Stimulated activated CD8-positive, alpha-beta memory T cell treated with anti-CD3 and anti-CD28 coated beads, Interleukin-12 subunit alpha, Interleukin-12 subunit beta, amount 100 ng/mL, for 24 hours (primary cell): ENCODE results near the gene TEX10.

Source experiments
- DNase-seq: peaks from one replicate; pipeline ENCODE4 v3.0.0-alpha.2; 2020; ENCODE audit errors: extremely low read depth

TEX10 gene

DNA sequence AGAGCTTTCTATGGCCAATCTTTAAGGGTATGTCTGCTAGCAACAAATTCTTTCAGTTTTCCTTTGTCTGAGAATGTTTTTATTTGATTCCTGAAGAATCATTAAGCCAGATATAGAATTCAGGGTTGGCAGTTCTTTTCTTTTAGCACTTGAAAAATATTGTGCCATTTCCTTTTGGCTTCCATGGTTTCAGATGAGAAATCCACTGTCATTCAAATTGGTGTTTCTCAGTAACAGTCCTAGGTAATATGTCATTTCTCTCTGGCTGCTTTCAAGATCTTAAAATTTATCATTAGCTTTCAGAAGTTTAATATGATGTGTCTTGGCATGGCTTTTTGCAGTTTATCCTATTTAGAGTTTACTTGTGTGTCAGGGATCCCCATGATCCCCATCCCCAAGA lies 67.7 kb downstream of the TEX10 start:
- no peak for DNase-seq

- DNase-seq: no peak
Observed at GRCh38 chr9:100284247-100284646, 68.5 kb downstream of the TEX10 start.

- no peak for DNase-seq
Observed at GRCh38 chr9:100282388-100282719, 70.4 kb downstream of the TEX10 start.

- DNase-seq: no peak
Observed at GRCh38 chr9:100281676-100282387, 70.9 kb downstream of the TEX10 start.

DNA sequence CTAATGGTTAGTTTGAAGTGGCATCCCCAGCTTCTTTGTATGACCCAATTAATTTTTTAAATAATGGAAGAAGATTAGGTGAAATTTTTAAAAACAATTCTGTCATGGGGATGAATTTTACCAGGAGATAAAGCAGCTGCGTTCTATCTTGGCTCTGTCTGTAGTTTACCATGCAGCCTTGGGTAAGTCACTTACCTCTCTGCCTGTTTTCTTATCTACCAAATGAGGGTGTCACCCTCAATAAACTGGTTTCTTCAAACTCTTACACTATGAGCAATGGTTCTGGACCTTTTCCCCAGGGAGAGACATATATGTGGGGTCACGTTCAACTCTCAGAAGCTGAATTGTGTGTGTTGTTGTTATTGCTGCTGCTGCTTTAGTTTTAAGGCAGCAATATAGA lies 71.7 kb downstream of the TEX10 start:
- DNase-seq: no peak

- no peak for DNase-seq
Observed at GRCh38 chr9:100277166-100277979, 75.4 kb downstream of the TEX10 start.

- no peak for DNase-seq
Observed at GRCh38 chr9:100269656-100270055, 83.1 kb downstream of the TEX10 start.

GRCh38 chr9:100268271-100268670 lies 84.5 kb downstream of the TEX10 start:
- DNase-seq: no peak

DNA sequence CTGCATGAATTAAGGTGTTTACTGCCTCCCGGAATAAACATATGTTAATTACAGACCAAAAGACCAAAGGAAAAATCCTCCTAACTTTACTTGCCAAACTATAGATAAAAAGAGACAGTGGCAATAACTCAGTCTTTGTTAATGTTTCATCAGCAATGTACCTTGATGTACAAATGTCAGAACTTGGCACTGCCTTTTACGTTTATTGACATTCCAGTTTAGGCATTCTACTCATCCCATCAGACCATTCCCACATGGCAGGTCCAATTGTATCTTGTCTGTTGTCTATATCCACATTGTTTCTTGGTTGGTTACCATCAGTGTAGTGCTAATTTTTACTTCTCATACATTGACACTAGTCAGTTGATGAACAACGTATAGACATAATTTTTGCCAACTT lies 85.5 kb downstream of the TEX10 start:
- DNase-seq: no peak
